ENCODE measurements around the gene TNFSF10. TPM values are rescaled to one million over a fixed set of nuclear protein-coding genes. Genes with fewer than 3 reads are reported as not detected.
A peak's percentile ranks its signal among the peaks of the same experiment; 100 is the strongest.

Gene TNFSF10
- total and polyA plus RNA-seq, 2 of the 4 experiments (the other 2 are of a cell fraction) = 0.63 to 1.3 TPM

DNA sequence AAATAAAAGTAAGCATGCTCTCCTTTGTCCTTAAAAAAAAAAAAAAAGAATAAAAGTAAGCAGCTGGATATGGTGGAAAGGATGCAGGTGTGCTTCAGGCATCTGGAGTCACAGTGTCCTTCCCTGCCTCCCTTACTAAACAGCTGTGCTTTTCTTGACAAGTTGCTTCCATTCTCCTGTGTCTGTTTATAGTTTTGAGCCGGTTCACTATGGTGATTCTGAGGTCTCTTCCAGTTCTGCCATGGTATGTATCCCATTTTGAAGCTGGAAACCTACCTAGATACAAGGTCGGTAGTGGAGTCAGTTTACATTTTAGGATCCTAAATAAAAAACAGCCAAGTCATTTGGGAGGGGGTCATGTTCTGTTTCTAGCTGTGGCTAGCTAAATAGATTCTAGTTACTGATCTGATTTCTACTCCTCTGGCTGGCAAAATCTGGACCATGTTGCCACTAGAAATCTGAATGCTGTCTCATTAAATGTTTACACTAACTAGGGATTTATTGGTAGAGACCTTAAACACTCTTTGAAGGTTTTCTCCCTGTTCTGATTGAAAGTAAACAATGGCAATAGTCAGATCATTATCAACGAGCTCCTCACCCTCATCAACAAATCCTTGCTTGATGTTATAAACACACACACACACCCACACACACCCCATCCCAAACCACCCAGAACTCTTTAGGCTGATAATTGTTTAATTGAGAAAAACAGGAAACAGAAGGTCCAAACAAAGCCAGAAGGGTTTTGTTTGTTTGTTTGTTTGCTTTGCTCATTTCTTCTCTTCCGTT is 7.9 kb downstream of the TNFSF10 start:
- Histone ChIP-seq H2BK120ac (ENCODE audit: low read depth, low read length) (no peak overlapping the region; the same call in 1 of the 2 replicates), H4K20me1 (ENCODE audit: insufficient read depth, low read length) (no peaks in the 10 kb centered on the region), H4K5ac (ENCODE audit: low read depth, low read length) (no peak overlapping the region), H3K56ac (ENCODE audit: extremely low read depth, insufficient read depth, low read length) (no peak overlapping the region), H3K79me1 (ENCODE audit: low read depth in 1 of 2, low read length in 2 of 2) (no peaks in the 10 kb centered on the region), H3K9me1 (ENCODE audit: insufficient read depth, low read length) (peaks cover 9% of the 10 kb centered on the region), H3K14ac (replicated peaks; ENCODE audit: low read depth, low read length) (no peak overlapping the region), H2BK5ac (ENCODE audit: low read depth, low read length, poor library complexity, severe bottlenecking) (no peak overlapping the region), H3K27ac (ENCODE audit: insufficient read depth, low read length) (no peak overlapping the region), H2BK20ac (ENCODE audit: low read depth, low read length) (no peak overlapping the region), H2AK9ac (replicated peaks; ENCODE audit: low read depth, low read length, poor library complexity) (no peak overlapping the region), H3K23ac (ENCODE audit: low read depth, low read length) (no peak overlapping the region; the same call in 1 of the 2 replicates), H3K4me1 (ENCODE audit: control insufficient read depth, insufficient read depth, low read length) (peaks cover 12% of the 10 kb centered on the region), H3K27me3 (ENCODE audit: control insufficient read depth, insufficient read depth, low read length) (peaks cover 2% of the 10 kb centered on the region; the same call in 1 of the 2 replicates), H2AFZ (replicated peaks; ENCODE audit: low read length, poor library complexity) (no peak overlapping the region), H2BK15ac (ENCODE audit: low read depth, low read length) (no peak overlapping the region), H3K4me3 (ENCODE audit: insufficient read depth, low read depth, low read length) (no peak overlapping the region), H2AK5ac (ENCODE audit: low read depth, low read length) (no peak overlapping the region), H3K36me3 (ENCODE audit: control insufficient read depth, insufficient read depth, low read length) (no peaks in the 10 kb centered on the region), H3K9ac (ENCODE audit: low read depth, low read length) (no peak overlapping the region), H3K4me2 (ENCODE audit: low read depth, low read length) (no peak overlapping the region), H3K9me3 (ENCODE audit: control insufficient read depth, insufficient read depth, low read length) (no peaks in the 10 kb centered on the region), H4K91ac (ENCODE audit: insufficient read depth, low read depth, low read length) (no peak overlapping the region), H4K8ac (ENCODE audit: low read depth in 2 of 2, low read length in 2 of 2) (no peak overlapping the region), H3K18ac (ENCODE audit: low read depth, low read length) (no peak overlapping the region; the same call in 1 of the 2 replicates), H3K4ac (ENCODE audit: low read depth, low read length) (no peak overlapping the region)
- CTCF ChIA-PET = interaction anchor here (0.5 kb wide), 1 partner anchor 17 kb away, joined by 4 read pairs; no protein-coding TSS in a partner anchor
- POLR2A ChIA-PET (ENCODE audit: unreplicated experiment) = no interaction called here
- no peak for ATAC-seq (ENCODE audit: low read depth)
- no CpG with 5 or more reads among the region's 4 CpGs for WGBS, 2 experiments (ENCODE audit: extremely low coverage in 2 of 2, insufficient read length in 1 of 2)
- no TSS peak for BruUV-seq (replicated peaks)
- dilution Hi-C loops (cut with HindIII; ENCODE audit: low sequenced_read_pairs, unreplicated experiment) = no loop called here
- in situ Hi-C loops (cut with MboI; ENCODE audit: low sequenced_read_pairs) = no loop called here
- peak; percentile 51 for DNase-seq
- intact Hi-C loops (cut with micrococcal nuclease) = no loop called here
- TF ChIP-seq, protein P1, sequence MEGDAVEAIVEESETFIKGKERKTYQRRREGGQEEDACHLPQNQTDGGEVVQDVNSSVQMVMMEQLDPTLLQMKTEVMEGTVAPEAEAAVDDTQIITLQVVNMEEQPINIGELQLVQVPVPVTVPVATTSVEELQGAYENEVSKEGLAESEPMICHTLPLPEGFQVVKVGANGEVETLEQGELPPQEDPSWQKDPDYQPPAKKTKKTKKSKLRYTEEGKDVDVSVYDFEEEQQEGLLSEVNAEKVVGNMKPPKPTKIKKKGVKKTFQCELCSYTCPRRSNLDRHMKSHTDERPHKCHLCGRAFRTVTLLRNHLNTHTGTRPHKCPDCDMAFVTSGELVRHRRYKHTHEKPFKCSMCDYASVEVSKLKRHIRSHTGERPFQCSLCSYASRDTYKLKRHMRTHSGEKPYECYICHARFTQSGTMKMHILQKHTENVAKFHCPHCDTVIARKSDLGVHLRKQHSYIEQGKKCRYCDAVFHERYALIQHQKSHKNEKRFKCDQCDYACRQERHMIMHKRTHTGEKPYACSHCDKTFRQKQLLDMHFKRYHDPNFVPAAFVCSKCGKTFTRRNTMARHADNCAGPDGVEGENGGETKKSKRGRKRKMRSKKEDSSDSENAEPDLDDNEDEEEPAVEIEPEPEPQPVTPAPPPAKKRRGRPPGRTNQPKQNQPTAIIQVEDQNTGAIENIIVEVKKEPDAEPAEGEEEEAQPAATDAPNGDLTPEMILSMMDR (conservative IDR thresholded peaks at IDR 0.05; ENCODE audit: low read depth, low read length) = no peak
- TF ChIP-seq CHD1 (IDR thresholded peaks at IDR 0.05; ENCODE audit: low read depth, low read length) (no peak), RFX5 (IDR thresholded peaks at IDR 0.05; ENCODE audit: low read depth, low read length) (no peak), MAZ (IDR thresholded peaks at IDR 0.05; ENCODE audit: borderline replicate concordance, low read depth, low read length) (no peak), POLR2A (IDR thresholded peaks at IDR 0.05; ENCODE audit: low read depth, low read length) (no peak), CEBPB (IDR thresholded peaks at IDR 0.05; ENCODE audit: low read depth, low read length) (no peak), RCOR1 (IDR thresholded peaks at IDR 0.05; ENCODE audit: insufficient replicate concordance, low read length) (no peak), MXI1 (IDR thresholded peaks at IDR 0.05; ENCODE audit: borderline replicate concordance, low read depth, low read length) (no peak), BHLHE40 (IDR thresholded peaks at IDR 0.05; ENCODE audit: low read depth, low read length) (no peak), NFE2L2 (IDR thresholded peaks at IDR 0.05; ENCODE audit: low read depth, low read length) (no peak), RAD21 (IDR thresholded peaks at IDR 0.05; ENCODE audit: low read length) (no peak), MAFK (IDR thresholded peaks at IDR 0.05; ENCODE audit: low read depth, low read length) (no peak), USF2 (IDR thresholded peaks at IDR 0.05; ENCODE audit: low read depth, low read length) (no peak), SMC3 (IDR thresholded peaks at IDR 0.05; ENCODE audit: low read depth, low read length) (no peak)
- TF ChIP-seq, protein P2, sequence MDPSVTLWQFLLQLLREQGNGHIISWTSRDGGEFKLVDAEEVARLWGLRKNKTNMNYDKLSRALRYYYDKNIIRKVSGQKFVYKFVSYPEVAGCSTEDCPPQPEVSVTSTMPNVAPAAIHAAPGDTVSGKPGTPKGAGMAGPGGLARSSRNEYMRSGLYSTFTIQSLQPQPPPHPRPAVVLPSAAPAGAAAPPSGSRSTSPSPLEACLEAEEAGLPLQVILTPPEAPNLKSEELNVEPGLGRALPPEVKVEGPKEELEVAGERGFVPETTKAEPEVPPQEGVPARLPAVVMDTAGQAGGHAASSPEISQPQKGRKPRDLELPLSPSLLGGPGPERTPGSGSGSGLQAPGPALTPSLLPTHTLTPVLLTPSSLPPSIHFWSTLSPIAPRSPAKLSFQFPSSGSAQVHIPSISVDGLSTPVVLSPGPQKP (IDR thresholded peaks at IDR 0.05; ENCODE audit: borderline replicate concordance, low read depth, low read length) = no peak
